Measurements from ENCODE around the gene UBALD2.

GRCh38 chr17:76247304-76247703 is 17.8 kb upstream of the UBALD2 start:
- TF ChIP-seq POLR2A (IDR thresholded peaks at IDR 0.05), result no peak
- no peak for TF ChIP-seq CTCF (IDR thresholded peaks at IDR 0.05)
